Suppressor macrophage treated with lipopolysaccharide for 4 hours (primary cell): ENCODE data around the gene POU3F1.

Experiments used
- DNase-seq: peaks from one replicate; pipeline ENCODE4 v3.0.0-alpha.2; 2020

POU3F1 gene

DNA sequence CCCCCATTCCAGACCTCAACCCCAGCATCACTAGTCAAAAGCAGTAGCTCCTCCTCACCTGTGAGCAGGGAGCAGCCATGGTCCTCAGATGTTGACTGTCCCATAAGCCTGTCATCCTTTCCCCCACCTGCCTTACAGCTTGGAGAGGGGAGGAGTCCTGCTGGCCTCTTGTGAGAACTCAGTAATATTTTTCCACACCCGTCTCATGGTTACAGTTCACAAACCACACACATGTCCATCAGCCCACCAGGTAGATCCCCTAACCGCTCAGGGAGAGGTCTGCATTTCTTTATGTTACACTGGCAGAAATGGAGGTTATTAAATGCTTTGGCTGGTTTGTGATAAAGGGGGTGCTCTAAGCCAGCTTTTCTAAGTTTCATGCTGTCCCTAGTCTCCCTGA, 26.3 kb upstream of the POU3F1 start:
- no peak for DNase-seq

DNA sequence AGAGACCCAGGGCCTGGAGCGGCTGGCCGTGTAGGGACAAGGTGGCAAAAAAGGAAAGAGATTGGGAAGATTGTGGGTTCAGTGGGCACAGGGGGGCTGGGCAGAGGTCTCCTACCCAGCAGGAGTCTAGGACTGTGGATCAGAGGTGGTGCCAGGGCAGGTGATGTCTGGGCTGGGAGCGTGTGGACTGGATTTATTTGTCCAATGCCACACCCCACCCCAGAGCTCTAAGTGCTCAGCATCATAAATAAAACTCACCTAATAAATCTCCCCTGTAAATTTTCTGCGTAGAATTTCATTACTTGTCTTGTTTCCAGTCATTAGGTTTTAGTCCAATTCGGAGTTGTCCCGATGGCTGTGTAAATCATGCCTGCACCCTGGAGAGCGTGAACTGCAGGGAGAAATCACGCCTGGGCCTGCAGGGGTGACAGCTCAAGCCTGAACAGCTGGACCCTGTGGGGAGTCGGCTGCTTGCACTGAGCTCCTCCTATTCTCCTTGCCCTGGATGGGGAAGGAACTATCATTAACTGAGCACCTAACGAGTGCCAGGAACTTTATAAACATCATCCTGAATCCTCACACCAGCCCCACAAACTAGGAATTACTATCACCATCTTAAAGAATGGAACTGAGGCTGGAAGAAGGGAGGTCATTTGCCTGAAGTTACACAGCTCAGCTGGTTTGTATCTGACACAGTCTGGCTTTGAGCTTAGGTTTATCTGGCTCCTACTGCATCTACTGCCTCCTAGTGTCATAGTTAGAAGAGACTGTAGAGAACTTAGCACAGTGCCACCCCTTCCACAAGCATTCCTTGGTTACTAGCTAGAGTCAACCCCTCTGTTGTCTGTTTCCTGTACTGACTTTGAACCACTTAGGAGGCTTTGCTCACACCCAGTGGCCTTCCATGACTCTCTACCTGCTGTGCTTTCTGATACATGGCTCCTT, 25.0 kb upstream of the POU3F1 start:
- DNase-seq = peak; percentile 6

DNA sequence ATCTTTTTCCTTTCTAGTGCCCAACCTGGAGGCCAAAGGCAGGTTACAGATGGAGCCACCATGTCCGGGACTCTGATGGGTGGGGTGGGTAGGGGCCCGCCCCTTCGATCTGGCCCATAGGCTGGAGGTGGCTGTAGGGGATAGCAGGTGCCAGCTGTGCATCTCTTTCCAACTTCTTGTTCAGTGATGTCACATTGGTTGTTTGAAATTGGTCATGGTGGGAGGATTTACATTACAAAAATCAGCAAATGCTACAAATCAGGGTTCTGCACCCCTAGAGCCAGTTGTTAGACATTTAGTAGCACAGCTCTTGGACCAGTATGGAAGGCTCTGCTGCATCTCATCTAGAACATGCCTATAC, 22.4 kb upstream of the POU3F1 start:
- DNase-seq = no peak

DNA sequence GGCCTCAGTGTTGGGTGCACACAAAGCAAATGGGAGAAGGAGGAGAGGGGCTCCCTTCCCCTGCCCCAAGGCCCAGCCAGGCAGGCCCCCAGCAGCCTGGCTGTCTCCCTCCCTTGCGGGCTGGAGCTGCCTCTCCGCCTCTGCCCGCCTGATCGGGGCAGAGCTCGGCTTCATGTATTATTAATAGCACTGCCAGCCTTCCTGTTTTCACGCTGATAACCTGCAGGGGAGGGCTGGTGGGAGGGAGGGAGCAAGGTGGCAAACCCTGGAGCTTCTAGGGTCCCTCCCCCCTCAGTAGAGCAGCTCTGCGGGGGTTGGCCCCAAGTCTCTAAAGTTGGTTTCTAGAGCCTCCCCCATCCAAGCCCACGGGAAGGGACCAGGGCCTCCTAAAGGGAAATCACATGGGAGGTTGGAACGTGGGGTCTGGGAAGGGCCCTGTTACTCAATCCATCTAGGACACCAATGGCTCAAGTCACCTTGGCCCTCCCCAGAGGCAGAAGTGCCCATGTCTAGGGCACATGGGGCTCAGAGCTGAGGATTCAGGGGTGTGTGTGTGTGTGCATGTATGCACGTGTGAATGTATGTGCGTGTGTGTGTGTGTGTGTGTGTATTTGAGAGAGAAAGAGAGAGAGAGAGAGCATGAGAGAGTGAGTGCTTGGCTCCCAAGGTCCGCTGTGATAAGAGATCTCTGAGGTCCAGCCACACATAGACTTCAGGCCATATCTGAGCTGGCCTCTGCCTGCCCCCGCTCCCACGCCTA, 21.8 kb upstream of the POU3F1 start:
- DNase-seq = no peak

DNA sequence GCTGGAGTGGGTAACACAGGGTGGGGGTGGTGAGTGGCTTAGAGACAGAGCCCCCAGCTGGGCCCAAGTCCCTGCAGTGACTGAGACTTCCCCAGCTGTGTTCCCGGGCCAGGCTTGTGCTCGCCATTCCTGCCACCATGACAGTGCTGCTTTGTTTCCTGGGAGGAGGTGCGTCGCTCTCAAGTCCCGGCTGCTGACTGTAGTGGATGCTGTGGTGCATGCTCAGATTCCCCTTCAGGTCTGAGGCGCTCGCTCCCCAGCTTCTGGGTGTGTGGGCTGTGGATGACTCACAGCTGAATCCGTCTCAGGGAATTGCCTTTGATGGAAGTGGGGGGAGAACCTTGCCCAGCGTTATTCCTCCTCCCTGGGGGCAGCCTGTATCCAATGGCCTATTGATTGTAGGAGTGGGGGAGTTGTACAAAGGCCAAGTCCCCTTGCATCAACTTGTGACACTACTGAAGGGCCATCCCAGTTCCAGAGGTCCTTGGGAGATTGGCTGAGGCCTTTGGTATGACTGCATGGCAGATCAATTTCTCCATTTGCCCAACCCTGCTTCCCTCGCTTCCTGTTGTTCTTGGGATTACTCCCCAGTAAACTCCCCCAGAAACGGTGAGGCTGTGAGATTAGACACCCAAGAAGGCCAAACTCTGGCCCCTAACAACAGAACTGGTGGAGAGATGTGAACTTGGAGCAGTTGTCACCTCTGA, 17.8 kb upstream of the POU3F1 start:
- no peak for DNase-seq

DNA sequence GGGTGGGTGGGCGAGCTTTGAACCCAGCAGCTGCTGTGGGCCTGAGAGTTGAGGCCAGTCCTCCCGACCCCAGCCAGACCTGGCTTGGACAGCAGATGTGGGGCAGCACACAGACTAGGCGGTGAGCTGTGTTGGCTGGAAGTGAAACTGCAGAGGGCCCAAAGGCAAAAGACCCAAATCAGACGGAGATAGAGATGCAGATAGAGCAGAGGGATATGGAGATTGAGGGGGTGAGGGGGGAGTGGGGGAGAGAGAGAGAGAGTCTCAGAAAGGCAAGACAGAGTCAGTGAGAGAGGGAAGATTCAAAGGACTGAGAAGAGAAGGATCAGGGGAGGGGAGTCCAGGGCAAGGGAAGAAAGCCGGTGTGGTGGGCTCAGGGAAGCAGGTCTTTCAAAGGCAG, 17.0 kb upstream of the POU3F1 start:
- no peak for DNase-seq

DNA sequence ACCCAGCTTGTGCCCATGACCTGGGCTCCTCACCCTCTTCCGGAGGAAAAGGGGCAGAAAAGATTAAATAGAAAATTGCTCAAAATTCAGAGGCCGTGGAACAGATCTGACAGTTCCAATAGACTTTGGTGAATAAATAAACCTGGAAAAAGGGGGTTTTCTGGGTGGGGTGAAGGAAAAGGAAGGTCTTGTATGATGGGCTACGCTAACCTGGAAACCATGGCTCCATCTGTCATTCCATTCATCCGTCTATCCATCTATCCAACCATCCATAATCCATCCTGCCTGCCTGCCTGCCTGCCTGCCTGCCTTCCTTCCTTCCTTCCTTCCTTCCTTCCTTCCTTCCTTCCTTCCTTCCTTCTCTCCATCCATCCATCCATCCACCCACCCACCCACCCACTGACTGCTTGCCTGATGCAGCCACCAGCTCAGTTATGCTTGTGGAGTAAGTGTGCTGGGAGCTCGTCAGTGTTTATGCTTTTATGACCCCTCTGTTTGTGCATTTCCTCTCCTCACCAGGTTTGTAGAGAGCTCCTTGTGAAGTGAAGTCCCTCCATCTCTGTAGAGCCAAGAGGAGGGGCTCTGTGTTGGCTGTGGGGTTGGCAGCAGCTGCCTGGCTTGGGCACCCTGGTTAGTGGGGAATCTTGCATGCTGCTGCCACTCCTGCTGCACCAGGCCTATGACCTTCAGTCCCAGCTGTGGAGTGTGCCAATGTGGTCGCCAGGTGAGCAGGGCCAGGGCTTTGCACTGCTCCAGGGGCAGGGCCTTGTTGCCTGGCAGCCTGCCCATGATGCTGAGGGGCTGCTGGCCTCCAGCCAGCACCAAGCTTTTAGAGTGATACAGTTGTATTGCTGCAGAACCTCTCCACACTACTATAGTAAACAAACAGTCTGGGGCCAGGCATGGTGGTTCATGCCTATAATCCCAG, 16.0 kb upstream of the POU3F1 start:
- no peak for DNase-seq

DNA sequence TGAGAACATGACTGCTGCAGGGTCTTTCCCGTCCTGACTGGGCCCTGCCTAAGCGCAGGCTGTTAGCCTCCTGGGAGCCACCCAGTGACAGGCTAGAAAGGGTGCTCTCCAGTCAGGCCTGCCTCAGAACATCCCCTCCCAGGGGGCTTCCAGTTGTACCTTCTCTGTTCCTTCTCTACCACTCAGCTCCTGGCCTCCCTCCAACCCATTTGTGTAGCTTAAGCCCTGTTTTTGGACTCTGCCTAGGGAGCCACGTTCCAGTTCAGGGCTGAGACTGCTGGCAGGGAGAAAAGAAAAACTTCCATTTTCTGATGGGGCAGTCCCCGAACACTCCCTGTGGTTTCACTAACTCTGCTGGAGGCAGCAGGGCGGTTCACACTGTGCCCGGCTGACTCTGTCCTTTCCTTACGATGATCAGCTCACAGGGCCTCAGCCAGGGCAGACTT, 15.3 kb upstream of the POU3F1 start:
- DNase-seq = no peak

DNA sequence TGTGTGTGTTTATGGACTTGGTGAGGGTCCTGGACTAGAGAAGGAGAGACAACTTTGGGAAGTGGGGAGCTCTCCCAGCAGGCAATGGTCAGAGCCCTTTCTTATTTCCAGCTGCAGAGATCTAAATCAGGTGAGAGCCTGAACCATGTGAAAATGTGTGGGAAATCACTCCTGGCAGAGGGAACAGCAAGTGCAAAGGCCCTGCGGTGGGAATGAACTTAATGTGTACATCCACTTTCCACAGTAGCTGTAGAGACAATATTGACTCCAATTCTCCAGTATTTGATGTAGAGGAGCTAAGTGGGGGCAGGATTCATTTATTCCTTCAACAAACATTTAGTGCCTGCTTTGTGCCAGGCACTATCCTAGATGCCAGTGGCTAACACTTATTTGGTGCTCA, 14.7 kb upstream of the POU3F1 start:
- DNase-seq = no peak

DNA sequence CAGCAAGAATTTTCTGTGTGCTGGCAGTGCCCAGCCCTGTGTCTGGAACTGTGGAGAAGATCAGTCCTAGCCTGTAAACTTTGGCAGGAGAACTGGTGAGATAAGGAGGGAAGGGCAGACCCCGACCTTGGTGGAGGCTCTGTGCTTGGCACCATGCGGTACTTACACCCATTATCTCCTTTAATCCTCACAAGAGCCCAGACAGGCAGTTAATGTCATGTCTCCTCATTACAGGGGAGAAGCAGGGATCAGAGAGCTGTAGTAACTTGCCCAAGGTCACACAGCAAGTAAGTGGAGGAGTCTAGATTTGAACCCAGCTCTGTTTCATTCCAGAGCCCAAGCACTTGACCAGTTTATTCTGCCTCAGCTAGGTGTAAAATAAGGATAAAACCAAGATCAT, 13.9 kb upstream of the POU3F1 start:
- no peak for DNase-seq

DNA sequence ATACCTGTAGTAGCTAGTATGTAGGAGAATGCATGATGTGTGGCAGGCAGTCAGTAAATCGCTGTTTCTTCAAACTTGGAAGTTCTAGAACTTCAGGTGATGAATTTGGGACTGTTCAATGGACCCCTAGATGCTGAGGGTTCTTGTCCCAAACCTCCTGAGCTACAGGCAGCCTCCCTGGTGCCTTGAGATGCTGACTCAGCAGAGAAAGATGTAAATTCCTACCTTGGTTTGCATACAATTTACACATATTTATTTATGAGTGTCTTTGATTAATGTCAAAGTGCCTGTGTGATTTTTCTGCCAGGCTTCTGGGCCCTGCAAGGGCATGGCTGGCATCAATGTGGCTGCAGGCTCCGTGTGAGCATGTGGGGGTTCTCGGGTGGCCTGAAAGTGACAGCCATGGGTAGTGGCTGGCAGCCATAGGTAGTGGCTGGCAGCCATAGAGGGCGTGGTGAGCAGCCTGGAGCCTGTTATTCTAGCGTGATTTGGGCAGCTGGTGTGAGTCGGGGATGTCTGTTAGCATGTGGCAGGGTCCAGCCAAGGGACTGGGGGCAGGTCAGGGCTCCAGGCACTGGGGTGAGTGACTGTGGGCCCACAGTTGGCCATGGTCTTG, 13.2 kb upstream of the POU3F1 start:
- no peak for DNase-seq

DNA sequence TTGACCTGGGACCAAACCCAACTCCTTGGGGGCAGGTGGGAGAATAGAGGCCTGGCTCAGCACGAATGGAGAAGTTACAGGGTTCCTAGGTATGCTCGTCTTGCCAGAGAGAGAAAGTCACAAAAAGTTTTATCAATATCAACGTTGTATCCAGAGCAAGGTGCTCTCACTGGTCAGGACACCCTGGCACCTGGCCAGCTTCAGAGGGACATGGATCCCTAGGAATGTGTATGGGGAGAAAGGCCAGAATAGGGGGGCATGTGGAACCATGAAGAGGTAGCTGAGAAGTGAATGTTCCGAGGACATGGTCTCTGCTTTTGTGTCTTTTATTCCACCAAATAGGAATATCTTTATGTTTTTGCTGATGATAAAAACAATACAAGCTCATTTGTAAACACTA, 9.4 kb upstream of the POU3F1 start:
- no peak for DNase-seq

DNA sequence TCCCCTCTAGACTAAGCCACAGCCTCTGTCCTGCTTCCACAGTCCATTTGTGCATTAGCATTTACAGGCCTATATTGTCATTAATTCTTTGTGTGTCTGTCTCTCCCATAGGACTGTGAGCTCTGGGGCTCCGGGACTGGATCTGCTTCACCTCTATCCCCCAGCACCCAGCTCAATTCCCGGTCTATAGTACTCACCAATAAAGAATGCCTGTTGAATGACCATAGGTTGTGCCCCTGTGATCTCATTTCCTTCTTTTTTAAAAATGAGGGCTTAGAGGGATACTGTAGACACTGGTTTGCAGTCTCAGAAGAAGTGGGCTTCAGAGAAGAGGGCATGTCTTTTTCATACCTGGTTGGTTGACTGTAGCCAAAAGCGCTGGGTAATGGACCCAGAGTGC, 8.8 kb upstream of the POU3F1 start:
- no peak for DNase-seq

DNA sequence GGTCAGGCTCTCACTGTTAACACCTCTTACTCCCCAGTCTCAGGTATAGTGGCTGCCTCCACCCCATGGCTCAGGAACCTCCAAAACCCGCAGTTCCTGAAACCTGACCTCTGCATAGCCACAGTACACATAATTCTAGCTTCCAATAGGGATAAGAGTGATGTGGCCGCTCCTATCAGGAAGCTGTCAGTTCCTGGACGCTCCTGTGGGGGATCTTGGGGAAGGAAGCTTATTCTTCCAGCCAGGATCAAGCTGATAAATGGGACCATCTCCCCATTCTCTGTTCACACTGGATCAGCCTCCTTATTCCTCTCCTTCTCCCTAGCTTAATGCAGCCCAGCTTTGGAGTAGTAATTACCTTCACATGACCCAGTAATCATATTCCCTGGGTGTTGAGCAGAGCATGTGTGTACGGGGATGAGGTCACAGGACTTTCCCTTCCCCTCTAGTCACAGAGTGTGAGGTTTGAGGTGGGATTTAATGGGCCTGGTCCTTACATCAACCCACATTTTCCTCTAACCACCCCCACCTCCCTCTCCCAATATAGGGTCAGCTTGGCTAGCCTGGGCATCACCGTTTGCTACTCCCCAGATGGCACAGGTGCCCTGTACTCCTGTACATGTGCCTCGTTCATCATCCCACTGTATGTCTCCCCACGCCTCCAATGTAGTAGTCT, 7.0 kb upstream of the POU3F1 start:
- DNase-seq = no peak

DNA sequence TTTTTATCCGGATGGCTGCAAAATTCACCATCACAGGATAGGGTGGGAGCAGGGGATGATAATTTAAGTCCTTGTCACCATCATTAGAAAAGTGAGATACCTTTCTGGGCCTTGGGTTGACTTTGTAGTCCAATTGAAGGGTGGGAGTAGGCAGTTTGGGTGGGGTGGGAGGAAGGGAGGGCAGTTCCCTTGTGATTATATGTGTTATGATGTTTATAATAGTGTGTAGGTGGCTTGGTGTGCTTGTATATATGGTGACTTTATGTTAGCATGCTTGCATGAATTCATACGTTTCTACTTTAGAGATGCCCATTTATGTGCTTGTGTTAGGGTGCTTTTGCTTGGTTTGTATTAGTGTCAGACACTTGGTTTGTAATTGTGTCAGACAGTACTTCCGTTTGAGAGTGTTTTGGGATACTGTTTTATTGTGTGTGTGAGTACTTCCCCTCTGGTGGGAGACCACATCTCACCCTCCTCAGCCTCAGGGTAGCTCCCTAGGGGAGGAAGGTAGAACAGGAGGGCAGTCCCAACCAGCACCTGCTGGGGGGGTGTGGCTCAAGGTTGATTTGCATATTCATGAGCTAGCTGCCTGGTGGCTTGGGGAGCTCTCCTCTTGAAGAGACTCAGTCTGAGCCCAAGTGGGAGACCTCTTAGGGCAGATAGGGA, 6.3 kb upstream of the POU3F1 start:
- no peak for DNase-seq

DNA sequence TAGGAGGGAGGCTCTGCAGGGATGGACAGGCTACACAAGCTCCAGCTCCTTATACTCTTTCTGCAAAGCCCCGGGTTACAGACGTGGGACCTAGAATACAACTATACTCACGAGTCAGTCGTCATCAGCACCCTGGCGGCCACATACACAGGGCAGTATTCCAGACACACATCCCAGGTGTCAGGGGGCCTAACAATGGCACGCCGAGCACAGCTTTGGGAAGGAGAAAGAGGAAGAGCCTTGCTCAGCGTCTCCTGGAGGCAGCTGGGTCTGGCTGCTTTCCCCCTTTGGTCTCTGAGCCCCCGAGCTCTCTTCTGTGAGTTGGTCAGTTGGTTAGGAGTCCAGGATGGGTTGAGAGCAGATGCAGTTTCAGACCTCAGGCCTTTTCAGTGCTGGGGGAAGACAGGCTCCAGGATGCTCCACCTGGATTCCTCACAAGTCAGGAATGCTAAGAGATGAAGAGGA, 4.5 kb upstream of the POU3F1 start:
- no peak for DNase-seq

DNA sequence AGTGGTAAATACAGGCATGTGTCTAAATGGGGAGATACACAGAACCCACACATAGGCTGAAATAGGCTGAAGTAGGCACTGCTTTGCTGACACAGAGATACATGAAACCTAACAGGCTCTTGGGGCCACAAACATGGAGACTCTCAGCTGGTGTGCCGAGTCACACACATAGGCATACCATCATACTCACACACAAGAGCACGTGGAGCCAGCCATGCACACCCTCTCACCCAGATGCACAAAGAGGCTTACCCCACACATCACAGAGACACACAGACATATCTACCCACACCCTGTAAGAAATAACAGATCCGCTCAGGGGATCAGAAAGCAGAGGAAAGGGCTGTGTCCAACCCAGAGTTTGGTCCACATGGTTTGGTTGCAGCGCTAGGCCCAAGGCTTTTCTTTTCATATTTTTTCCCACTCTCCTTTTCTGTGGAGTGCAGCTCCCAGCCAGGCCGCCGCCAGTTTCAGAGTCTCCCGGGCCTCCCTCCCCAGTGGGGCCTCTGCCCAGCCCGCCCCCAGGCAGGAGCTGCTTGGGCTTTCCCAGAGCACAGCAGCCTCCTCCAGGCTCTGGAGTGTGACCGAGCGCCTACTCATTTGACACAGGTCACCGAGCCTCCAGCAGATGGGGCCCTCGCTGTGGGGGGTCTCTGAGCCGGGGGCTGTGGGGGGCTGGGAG, 3.9 kb upstream of the POU3F1 start:
- no peak for DNase-seq

DNA sequence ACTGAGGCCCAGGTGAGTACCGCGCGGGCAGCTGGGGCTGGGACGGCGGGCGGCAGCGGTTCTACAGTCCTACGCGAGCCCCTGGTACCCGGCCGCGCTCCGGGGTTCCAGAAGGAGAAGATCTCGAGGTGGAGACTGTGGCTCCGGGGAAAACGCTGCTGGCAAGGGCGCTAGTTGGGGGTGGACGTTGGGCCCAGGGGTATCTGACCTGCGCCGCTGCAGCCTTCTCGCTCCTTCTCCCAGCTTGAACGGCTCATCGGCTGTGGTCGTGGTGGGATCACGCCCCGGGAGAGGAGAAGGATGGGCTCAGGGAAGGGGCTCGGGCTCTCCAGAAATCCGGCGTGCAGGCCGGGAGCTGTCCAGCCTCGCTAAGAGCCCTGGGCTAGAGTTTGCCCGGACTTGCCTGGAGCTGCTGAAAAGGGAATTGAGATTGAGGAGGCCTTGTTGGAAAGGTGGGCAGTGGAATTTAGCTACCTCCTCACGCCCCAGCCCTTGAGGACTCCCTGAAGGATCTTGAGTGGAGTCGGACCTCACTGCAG, 1.1 kb upstream of the POU3F1 start:
- no peak for DNase-seq

DNA sequence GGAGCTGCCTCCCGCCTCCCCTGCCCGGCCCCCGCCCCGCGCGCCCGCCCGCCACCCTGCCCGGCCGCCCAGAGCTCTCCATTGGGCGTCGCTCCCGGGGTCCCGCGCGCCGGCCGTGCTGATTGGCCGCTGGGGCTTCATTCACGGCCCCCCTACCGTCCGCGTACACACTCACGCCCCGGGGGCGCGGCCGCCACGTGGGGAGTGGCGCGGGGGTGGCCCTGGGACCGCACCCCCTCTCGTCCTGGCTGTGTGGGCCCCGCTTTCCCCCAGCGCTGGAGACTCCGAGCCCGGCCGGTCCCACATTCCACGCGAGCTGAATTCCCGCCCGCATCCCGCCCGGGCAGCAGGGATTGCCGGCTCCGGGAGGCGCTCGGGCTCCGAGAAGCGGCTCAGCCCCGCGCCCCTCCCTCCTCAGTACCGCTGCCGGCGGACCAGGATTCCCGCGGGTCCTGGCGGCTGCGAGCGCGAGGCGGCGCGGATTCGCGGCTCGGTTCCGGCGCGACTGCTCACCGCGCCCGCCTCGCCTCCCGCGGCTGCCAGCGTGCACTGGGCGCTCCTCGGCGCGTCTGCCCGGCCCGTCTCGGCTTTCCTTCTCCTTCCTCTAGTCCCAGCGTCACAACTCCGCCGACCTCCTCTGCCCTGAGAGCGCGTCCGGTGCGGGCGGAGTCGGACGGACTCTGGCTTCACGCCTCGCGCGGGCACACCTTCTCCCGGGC, 450 bp upstream of the POU3F1 start:
- peak; percentile 82 for DNase-seq
